ENCODE data around the gene NACC2.
"Not testable (repeated sequence)": the region's sequence is repeated elsewhere in the genome, so short reads cannot be mapped to it uniquely, and the experiment has no call there.

Gene NACC2

DNA sequence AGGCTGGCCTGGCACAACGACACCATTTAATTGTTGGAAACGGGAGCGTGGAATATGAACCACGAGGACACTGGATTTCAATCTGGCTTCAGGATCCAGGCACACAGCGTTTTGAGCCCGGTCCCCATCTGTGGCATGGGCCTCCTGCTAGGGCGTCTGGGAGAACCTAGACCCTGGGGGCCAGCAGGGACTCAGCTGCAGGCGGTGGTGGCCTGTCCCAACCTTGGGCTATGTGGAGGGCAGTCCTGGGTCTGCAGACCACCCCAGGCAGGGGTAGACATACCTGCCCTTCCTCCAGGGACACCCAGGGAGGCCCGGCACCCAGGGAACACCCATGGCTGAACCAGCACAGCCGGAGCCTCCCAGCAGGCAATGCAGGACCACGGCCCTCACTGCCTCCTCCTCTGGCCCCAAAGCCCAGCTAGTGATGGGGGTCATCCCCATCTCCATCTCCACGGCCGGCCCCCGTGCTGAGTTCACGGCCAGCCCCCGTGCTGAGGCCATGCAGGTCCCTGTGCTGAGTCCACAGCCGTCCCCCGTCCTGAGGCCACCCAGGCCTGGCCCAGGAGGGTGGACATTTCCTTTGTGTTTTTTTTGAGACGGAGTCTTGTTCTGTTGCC lies 115.4 kb downstream of the NACC2 start:
- DNase-seq (ENCODE audit: low read depth in 2 of 2): no peak

DNA sequence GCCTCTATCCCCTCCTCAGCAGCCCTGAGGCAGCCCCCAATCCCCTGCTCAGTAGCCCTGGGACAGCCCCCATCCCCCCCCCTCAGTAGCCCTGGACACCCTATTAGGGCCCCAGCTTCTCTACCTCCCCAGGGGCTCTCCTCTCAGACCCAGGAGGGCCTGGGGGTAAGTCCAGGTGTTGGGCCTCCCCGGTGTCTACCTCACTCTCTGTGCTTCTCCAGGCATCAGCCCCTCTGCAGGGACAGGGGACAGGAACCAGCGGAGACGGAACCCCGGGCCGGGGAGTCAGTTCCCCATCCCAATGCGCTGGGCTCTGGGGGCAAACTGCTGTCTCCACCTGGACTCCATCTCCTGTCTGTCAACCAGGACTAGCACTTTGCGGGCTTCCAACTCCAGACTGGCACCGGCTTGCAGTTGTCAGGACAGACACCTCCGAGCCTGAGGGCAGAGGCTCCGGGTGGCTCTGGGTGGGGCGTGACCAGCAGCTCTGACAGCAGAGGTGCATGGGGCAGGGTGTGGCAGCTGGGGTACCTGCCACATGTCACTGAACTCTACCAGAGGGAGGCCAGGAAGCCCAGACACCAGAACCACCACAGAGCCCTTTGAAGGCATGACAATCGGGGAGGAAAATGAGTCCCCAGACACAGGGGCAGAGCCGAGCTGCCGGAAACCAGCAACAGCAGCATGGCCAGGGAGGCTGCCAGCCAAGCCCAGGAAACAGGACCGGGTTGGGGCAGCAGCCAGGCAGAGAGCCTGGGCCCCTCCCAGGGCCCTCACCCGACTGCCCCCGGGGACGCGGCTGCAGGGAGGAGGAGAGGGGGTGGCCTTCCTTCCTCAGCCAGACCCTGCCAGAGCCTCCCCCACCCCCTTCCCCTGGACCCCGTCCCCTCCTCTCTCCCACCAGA lies 116.2 kb downstream of the NACC2 start:
- no peak for DNase-seq (ENCODE audit: low read depth in 2 of 2)

DNA sequence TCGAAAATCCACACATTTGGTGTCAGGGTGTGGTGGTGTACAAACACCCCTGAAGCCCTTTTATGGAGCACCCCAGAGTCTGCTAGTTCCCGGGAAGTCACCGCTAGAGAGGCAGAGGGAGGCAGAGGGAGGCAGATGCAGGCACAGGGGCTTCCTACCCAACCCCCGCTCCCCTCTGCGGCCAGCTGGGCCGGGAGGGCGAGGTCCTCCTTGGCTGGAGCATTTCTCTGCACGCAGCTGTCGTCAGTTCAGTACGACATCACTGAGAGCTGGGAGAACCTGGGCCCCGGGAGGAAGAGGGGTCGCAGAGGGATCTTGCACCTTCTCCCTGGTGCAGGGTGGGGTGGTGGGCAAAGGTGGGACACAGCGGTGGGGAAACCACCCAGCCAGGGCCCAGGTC lies 118.1 kb downstream of the NACC2 start:
- no peak for DNase-seq (ENCODE audit: low read depth in 2 of 2)

DNA sequence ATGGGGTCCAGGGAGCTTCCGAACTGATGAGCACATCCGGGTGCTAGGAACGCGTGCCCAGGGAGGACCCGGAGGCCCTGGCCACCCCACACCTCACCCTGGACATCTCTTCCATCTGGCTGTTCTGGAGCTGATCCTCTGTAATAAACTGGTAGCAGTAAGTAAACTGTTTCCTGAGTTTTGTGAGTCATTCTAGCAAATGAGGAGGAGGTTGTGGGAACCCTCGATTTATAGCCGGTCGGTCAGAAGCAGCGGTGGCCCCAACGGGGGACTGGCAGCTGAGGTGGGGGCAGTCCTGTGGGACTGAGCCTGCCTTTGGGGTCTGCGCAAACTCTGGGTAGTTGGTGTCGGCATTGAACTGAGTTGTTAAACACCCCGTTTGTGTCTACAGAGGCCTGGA lies 118.6 kb downstream of the NACC2 start:
- no peak for DNase-seq (ENCODE audit: low read depth in 2 of 2)

DNA sequence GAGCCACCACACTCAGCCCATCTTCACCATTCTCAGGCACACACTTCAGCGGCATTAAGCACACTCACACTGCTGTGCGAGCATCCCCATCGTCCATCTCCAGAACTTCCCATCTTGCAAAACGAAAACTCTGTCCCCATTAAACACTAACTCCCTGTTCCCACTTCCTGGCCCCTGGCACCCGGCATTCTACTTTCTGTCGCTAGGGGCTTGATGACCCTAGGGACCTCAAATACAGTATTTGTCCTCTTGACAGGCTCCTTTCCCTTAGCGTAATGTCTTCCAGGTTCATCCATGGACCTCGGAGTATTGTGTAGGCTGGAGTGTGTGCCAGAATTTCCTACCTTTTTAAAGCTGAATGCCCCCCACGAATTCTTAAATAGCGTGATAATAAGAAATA lies 119.3 kb downstream of the NACC2 start:
- no peak for DNase-seq (ENCODE audit: low read depth in 2 of 2)

DNA sequence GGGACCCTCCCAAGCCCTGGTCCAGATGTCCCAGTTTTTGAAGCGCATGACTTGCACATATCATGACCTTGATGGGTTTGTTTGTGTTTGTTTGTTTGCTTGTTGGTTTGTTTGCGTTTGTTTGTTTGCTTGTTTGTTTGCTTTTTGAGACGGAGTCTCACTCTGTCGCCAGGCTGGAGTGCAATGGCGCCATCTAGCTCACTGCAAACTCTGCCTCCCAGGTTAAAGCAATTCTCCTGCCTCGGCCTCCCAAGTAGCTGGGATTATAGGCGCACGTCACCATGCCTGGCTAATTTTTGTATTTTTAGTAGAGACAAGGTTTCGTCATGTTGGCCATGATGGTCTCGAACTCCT lies 120.9 kb downstream of the NACC2 start:
- DNase-seq (ENCODE audit: low read depth in 2 of 2): no peak

DNA sequence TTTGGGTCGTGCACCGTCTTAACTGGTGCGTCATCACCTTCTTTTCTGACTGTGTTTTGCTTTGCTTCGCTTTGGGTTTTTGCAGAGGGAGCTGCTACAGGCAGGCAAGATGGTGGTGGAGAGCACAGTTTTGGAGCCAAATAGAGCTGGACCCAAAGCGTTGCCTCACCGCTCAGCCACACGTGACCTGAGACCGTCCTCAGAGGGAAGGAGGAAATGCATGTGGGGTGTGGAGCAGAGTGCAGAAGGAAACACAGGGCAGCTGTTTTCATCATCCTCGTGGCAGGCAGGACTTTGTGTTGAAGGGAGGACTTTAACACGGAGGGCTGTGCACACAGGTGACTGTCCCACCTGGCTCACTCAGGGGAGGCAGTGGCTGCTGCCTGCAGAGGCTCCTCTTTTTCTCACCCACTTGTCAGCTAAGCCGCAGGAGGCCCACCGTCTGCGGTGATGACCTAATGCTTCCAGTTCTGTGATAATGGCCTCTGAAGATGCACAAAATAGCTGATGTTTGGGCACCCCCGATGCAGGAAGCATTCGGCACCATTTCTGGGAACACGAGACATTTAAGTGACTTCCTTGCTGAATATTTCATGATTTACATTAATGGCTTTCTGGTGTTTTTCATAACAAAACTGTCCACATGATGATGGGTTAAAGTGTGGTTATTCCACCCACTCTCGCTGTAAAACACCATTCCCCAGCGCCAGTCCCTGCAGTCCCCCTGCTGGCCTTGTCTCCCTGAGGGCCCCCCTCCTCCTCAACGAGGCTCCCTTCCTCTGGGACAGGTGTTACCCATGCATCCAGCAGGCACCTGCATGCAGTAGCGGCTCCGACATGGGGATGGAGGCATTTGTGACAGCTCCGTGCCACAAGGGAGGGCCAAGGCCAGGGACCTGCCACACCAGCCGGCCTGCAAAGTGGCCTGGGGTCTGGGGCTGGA lies 121.5 kb downstream of the NACC2 start:
- DNase-seq (ENCODE audit: low read depth in 2 of 2): no peak

DNA sequence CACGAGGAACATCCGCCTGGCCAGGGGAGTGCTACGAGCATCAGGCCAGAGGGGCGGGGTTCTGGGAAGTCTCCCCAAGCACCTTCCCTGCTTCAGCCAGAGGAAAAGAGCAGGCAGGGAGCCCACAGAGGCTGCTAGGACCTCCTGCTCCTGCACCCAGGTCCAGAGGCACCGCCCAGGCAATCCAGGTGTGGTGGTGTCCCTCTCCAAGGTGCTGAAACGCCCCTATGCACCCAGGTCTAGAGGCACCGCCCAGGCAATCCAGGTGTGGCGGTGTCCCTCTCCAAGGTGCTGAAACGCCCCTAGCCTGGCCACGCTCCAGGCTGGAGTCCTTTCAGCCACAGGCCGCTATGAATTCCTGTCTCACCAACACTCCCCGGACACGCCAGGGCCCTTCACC lies 123.2 kb downstream of the NACC2 start:
- no peak for DNase-seq (ENCODE audit: low read depth in 2 of 2)

DNA sequence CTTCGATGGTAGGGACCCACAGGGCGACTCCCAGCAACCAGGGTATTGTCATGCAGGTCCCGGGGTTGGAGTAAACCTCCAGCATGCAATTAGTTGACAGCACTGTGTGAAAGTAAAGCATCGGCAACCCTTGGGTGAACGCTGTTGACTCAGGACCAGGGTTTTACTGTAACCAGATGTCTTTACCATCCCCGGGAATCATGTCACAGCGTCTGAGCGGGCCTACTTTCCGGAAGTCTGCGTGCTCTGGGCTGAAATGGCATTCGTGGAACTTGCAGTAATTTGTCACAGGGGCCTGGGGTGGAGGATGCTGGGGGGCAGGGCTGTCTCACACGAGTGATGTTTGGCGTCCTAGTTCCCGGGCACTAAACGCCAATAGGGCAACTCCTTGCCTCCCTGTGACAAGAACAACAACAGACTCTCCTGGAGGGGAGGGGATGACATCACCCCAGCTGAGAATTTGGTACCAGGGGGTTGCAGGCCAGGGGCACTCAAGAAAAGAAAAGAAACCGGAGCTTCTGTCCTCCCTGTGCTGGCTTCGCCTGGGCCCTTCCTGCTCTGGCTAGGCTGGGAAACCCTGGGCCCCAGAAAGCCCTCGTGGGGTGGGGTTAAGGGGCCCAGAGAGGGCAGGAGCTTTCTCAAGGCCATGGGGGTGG lies 123.8 kb downstream of the NACC2 start:
- DNase-seq (ENCODE audit: low read depth in 2 of 2): peak; percentile 39

DNA sequence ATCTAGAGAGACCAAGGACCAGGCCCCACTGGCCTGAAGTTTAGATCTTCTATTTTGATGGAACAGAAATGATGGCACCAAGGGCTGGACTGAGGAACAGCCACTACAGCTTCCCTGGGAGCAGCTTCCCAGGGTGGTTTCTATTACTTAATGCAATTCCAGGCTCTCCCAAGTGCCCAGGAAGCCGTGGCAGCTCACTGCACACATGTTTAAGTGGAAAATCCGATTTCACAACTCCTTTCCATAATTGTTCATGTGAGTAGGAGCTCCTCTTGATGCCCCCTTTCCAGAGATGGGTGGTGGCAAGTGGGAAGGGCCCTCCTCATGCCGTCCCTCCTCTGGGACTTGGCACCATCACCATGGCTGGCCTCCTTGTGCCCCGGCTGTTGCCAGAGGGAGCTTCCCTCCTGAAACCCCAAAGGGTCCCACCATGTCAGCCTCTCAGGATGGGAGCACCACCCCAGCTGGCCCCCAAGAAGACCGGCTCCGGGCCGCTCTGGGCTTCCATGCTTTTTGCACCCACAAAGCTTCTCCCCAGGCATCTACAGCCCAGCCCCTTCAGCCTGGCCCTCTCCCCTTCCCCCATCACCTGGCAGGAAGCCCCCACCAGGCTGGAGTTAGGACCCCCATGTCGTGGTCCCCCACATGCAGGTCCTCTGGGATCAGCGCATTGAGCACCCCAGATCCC lies 124.8 kb downstream of the NACC2 start:
- no peak for DNase-seq (ENCODE audit: low read depth in 2 of 2)

DNA sequence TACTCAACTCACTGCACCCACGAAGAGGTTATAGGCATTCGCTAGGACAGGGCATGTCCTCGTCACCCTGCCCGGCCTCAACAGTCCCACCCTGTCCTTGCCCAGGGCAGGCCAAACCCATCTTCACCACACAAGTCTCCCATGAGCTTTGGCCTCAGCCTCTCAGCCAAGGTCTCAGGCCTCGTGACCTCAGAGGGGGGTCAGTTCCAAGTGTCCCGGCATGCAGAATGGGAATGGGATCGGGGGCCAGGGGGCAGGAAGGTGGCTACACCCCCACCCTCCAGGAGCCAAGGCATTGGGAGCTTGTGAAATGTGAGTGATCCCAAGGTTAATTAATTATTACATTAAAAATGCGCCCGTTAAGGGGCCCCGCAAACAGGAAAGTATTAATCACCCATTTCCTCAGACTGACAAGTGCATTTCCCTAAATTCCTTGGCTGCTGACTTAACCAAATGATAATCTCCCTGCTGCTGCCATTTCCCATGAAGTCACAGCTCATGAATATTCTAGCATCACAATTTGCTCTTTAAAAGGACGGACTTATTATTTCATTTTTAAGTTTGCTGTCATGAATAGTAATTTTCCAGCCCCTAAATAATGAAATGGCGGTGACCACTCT lies 125.9 kb downstream of the NACC2 start:
- DNase-seq (ENCODE audit: low read depth in 2 of 2): no peak

DNA sequence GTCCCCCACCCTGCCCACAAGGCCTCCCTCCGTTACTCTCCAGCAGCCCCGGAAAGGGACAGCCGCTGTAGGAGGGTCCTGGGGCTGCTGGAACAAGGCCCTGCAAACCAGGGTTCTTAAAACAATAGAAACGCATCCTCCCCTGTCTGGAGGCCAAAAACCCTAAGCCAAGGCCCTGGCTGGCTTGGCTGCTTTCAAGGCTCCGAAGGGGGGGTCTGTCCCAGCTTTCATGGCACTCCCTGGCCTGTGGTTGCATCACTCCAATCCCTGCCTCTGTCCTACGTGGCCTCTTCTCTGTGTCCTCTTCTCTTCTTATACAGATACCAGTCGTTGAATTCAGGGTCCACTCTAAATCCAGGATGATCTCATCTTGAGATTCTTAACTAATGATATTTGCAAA lies 126.5 kb downstream of the NACC2 start:
- no peak for DNase-seq (ENCODE audit: low read depth in 2 of 2)

DNA sequence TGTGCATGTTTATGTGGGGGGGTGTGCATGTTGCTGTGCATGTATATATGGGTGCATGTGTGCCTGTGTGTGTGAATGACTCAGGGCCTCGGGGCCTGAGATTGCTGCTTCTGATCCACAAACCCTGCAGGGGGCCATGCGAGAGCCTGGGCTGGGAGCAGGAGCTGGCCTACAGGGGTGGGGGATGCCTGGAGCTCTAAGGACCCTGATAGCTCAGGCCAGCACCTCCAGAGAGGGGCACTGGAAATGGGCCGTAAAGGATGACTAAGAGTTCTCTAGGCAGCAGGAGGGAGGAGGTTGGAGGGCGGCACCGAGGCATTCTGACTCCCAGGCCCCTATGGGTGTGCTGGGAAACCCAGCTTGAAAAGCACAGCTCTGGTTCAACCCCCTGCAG lies 127.0 kb downstream of the NACC2 start:
- no peak for DNase-seq (ENCODE audit: low read depth in 2 of 2)

DNA sequence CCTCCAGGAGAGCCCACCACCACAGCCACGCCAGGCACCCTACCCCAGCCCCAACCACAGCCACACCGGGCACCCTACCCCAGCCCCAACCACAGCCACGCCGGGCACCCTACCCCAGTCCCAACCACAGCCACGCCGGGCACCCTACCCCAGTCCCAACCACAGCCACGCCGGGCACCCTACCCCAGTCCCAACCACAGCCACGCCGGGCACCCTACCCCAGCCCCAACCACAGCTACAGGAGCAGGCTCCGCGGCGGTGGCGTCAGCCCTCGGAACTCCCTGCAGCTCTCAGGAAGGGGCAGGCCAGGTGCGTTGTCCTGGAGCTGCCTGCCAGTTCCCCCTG lies 128.2 kb downstream of the NACC2 start:
- not testable (repeated sequence) for DNase-seq (ENCODE audit: low read depth in 2 of 2)

DNA sequence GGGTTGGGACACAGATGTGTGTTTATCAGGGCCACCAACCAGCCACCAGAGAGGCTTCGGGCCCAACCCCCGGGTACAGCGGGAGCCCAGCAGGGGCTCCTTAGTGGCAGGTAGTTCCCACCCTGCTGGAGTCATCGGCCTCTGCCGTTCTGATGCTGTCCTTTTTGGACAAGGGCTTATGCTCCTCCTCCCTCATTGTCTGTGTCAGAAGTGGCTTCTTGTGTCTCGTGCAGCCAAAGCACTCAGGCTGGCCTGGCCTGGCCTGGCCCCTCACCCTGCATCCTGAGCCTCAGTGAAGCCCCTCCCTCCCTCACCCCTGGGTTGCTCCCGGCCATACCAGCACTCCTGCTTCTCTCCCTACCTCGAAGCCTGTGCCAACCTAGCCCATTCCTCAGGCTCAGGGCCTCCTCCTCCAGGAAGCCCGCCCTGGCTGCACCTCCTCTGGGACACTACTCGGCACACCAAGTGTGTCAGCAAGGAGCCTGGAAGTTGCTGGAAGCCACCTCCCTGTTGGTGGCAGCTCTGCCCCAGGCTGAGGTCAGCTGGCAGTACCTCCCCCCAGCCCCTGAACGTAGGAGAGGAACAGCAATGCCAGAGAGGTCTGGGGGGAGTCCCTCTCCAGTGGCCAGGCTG lies 129.8 kb downstream of the NACC2 start:
- DNase-seq (ENCODE audit: low read depth in 2 of 2): no peak

DNA sequence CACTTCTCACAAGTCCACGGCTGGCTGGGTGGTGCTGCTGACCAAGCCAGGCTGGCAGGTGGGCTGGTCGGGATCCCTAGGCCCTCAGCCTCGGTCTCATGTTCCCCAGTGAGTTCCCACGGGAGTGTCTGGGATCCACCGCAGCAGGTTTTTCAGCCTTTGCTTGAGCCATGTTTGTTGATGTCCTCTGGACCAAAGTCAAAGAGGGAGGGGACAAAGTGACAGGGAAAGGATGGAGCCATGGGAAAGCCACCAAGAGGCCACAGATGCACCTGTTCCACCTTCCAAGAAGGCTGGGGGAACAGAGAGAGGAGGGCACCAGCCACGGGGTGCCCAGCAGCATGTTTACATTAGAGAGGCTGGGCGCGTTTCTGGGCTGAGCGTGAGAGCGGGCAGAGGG lies 131.2 kb downstream of the NACC2 start:
- DNase-seq (ENCODE audit: low read depth in 2 of 2): no peak

DNA sequence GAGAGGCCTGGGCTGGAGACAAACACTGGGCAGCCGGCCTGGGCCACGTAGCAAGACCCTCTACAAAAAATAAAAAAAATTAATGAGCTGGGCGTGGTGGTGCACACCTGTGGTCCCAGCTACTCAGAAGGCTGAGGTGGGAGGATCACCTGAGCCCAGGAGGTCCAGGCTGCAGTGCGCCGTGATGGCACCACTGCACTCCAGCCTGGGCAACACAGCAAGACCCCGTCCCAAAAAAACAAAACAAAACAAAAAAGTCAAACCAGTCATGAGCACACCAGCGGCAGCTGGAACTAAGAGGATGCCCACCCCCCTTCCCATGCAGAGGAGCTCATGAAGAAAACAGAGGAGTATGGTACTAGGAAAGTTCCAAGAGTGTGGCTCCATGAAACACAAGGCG lies 131.8 kb downstream of the NACC2 start:
- DNase-seq (ENCODE audit: low read depth in 2 of 2): no peak

DNA sequence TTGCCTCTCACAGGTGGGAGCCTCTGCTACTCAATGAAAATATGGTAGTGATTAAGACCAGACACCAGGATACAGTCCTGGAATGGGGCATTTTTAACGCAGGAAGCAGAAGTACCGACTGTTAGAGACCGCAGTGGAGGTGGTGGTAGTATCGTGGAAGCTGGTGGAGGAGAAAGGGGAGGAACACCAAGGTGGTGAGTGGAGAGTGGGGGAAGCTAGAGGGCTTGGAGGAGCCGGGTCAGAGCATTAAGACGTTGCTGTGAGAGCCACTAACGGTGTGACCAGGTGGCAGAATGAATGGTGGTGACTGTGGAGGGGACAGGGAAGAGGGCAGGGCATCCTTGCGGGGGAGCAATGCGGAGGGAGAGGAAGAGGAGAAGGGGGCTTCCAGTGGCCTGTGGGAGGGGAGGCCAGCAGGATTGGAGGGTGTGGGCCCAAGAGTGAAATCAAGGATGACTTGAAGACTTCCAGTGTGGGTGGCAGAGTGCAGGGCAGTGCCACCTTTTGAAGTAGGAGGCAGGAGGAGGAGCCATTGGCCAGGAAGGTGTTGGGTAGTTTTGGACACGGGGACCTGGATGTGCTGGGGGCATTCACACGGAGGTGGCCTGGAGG lies 132.3 kb downstream of the NACC2 start:
- DNase-seq (ENCODE audit: low read depth in 2 of 2): no peak

DNA sequence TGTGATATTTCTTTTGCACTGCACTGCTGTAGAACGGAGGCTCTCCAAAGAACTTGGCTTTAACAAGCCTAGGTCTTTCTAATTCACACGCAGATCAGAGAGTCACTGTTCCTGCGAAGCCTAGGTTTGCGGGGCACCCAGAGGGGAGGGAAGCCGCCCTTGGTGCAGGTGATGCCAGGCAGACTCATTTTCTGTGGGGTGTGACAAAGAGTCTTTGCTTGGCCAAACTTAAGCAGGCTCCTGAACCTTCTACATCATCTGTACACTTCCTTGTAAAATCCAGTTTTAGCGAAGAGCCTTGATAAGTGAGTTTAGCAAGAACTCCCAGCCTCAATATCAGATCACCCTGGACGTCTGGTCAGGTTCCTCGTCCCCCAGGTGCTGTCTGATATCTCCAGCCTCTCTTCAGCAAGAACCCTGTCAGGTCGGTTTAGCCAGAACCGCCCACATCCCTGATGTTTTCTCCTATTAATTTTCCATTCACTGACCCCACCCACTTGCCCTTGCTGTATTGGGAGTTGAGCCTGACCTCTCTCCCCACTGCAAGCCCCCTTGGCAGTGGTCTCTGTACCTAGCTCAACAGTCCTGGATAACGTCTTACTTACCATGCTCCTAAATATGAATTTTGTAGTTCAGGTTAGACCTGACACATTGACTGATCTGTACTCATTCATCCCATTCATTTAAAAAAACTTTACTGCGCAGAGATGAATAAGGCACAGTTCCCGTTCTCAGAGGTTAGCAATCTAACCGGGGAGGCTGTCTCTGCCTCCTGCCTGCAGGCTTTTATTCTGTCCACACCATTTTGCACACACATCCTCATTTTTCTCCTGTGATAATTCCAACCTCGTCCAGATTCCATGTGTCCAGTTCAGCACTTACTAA lies 133.0 kb downstream of the NACC2 start:
- no peak for DNase-seq (ENCODE audit: low read depth in 2 of 2)
